Skin of body (tissue), 2 donors: Measurements from ENCODE around the gene OR4S2. TPM values are rescaled to one million over a fixed set of nuclear protein-coding genes. Genes with fewer than 3 reads are reported as not detected.

Source experiments
- DNase-seq: peaks from one replicate; lab custom pipeline; 2025; lab: John Stamatoyannopoulos, UW
- total RNA-seq: library from RNA; depleted of rRNA; stranded (reverse); fragments of >200 nt; gene quantifications from one replicate; pipeline ENCODE4 v1.2.3, GENCODE V29; 2014

The OR4S2 gene
- total RNA-seq, result not detected

- DNase-seq, result no peak
Measured at GRCh38 chr11:55648027-55648426, at the start of gene OR4S2. OR4S2 (plus strand) TSS chr11:55648327; CDS start chr11:55650904, 2,577 bp downstream.

GRCh38 chr11:55607545-55607944, 40.6 kb upstream of the OR4S2 start, which contains the start of gene OR4C11:
OR4C11 (minus strand) TSS chr11:55607645; CDS start chr11:55604373, 3,272 bp downstream.
- no peak for DNase-seq

- no peak for DNase-seq
Measured at GRCh38 chr11:55624531-55624930, 23.6 kb upstream of the OR4S2 start.

GRCh38 chr11:55634813-55635212, 13.3 kb upstream of the OR4S2 start, which contains the start of gene OR4P4:
OR4P4 (plus strand) TSS chr11:55635113.
- no peak for DNase-seq

GRCh38 chr11:55652560-55652959, 4.4 kb downstream of the OR4S2 start:
- no peak for DNase-seq

GRCh38 chr11:55655096-55655495, 7.0 kb downstream of the OR4S2 start:
- no peak for DNase-seq

GRCh38 chr11:55658031-55658573, 10.0 kb downstream of the OR4S2 start:
- DNase-seq, result no peak

- no peak for DNase-seq
Measured at GRCh38 chr11:55658608-55659007, 10.5 kb downstream of the OR4S2 start.

- no peak for DNase-seq
Measured at GRCh38 chr11:55661901-55662300, 13.8 kb downstream of the OR4S2 start, which contains the start of gene OR4C6. OR4C6 (plus strand) TSS chr11:55662201; CDS start chr11:55665167, 2,966 bp downstream.

- DNase-seq, result no peak
Measured at GRCh38 chr11:55669376-55669775, 21.2 kb downstream of the OR4S2 start.

- DNase-seq, result no peak
Measured at GRCh38 chr11:55673860-55674259, 25.7 kb downstream of the OR4S2 start.

GRCh38 chr11:55697817-55698216, 49.7 kb downstream of the OR4S2 start:
- DNase-seq, result no peak

- no peak for DNase-seq
Measured at GRCh38 chr11:55701429-55701828, 53.3 kb downstream of the OR4S2 start.

Other genes starting within 250 kb of the OR4S2 start
- not detected for gene OR4C15, start 93.9 kb upstream of the OR4S2 start, total RNA-seq
- gene OR4C16, start 76.2 kb upstream of the OR4S2 start, total RNA-seq, result not detected
- gene OR4C11, start 40.7 kb upstream of the OR4S2 start, total RNA-seq, result not detected
- not detected for gene OR4P4, start 13.2 kb upstream of the OR4S2 start, total RNA-seq
- not detected for gene OR4C6, start 13.9 kb downstream of the OR4S2 start, total RNA-seq
- gene OR5D13, start 125.1 kb downstream of the OR4S2 start, total RNA-seq, result not detected
- not detected for gene OR5D14, start 147.2 kb downstream of the OR4S2 start, total RNA-seq
- not detected for gene OR5L1, start 163.0 kb downstream of the OR4S2 start, total RNA-seq
- gene OR5D18, start 171.3 kb downstream of the OR4S2 start, total RNA-seq, result not detected
- gene OR5L2, start 178.9 kb downstream of the OR4S2 start, total RNA-seq, result not detected
- not detected for gene OR5D16, start 190.4 kb downstream of the OR4S2 start, total RNA-seq
- gene TRIM51, start 235.0 kb downstream of the OR4S2 start, total RNA-seq, result not detected